ENCODE measurements around the gene HECTD1. TPM values are rescaled to one million over a fixed set of nuclear protein-coding genes. Genes with fewer than 3 reads are reported as not detected.
"Not testable (repeated sequence)": the region's sequence is repeated elsewhere in the genome, so short reads cannot be mapped to it uniquely, and the experiment has no call there.

Gene HECTD1
- total RNA-seq, 1 donor from 2014 or later, result 137 TPM

GRCh38 chr14:31093884-31094839 lies 113.4 kb downstream of the HECTD1 start:
- not testable (repeated sequence) for DNase-seq (ENCODE audit: low spot score)

- no peak for DNase-seq (ENCODE audit: low spot score)
Observed at GRCh38 chr14:31092160-31092708, 115.4 kb downstream of the HECTD1 start.

GRCh38 chr14:31090883-31091764 lies 116.5 kb downstream of the HECTD1 start:
- DNase-seq (ENCODE audit: low spot score), result peak; percentile 42

GRCh38 chr14:31086466-31086865 lies 121.1 kb downstream of the HECTD1 start:
- DNase-seq (ENCODE audit: low spot score), result not testable (repeated sequence)

- DNase-seq (ENCODE audit: low spot score), result no peak
Observed at GRCh38 chr14:31085027-31085426, 122.6 kb downstream of the HECTD1 start.

- no peak for DNase-seq (ENCODE audit: low spot score)
Observed at GRCh38 chr14:31084385-31084784, 123.2 kb downstream of the HECTD1 start.

GRCh38 chr14:31083781-31084180 lies 123.8 kb downstream of the HECTD1 start:
- no peak for DNase-seq (ENCODE audit: low spot score)

GRCh38 chr14:31080484-31080883 lies 127.1 kb downstream of the HECTD1 start:
- no peak for DNase-seq (ENCODE audit: low spot score)

GRCh38 chr14:31080056-31080455 lies 127.5 kb downstream of the HECTD1 start:
- DNase-seq (ENCODE audit: low spot score), result no peak

- no peak for DNase-seq (ENCODE audit: low spot score)
Observed at GRCh38 chr14:31078766-31079165, 128.8 kb downstream of the HECTD1 start.

GRCh38 chr14:31075144-31075543 lies 132.4 kb downstream of the HECTD1 start:
- no peak for DNase-seq (ENCODE audit: low spot score)

- no peak for DNase-seq (ENCODE audit: low spot score)
Observed at GRCh38 chr14:31071151-31071550, 136.4 kb downstream of the HECTD1 start.

GRCh38 chr14:31070431-31070830 lies 137.2 kb downstream of the HECTD1 start:
- no peak for DNase-seq (ENCODE audit: low spot score)

- no peak for DNase-seq (ENCODE audit: low spot score)
Observed at GRCh38 chr14:31069343-31069742, 138.2 kb downstream of the HECTD1 start.

- no peak for DNase-seq (ENCODE audit: low spot score)
Observed at GRCh38 chr14:31068235-31068634, 139.4 kb downstream of the HECTD1 start.

GRCh38 chr14:31062908-31063307 lies 144.7 kb downstream of the HECTD1 start:
- not testable (repeated sequence) for DNase-seq (ENCODE audit: low spot score)

- no peak for DNase-seq (ENCODE audit: low spot score)
Observed at GRCh38 chr14:31060253-31060875, 147.2 kb downstream of the HECTD1 start.

- DNase-seq (ENCODE audit: low spot score), result peak; percentile 15
Observed at GRCh38 chr14:31059152-31059924, 148.3 kb downstream of the HECTD1 start.

GRCh38 chr14:31057701-31058364 lies 149.8 kb downstream of the HECTD1 start:
- no peak for DNase-seq (ENCODE audit: low spot score)

- no peak for DNase-seq (ENCODE audit: low spot score)
Observed at GRCh38 chr14:31057035-31057434, 150.6 kb downstream of the HECTD1 start.
